GM12878 (cell line): ENCODE data around the gene ACVR1. TPM values are rescaled to one million over a fixed set of nuclear protein-coding genes. Genes with fewer than 3 reads are reported as not detected.

Source experiments
- ATAC-seq: fragments of 200-7000 bp; cut with Tn5 transposase; 3 replicates; pipeline ENCODE4 v1.9.1; 2020; ENCODE audit warnings: mild to moderate bottlenecking, moderate library complexity
- BruUV-seq: library from RNA; stranded (reverse); fragments of 400-500 nt; replicated peaks from 2 replicates; lab custom pipeline; 2021; lab: Mats Ljungman, UMichigan
- CTCF ChIA-PET: fragments of 300-600 bp; sonication (Branson Sonifier 250); formaldehyde crosslinking; extraction: SDS; loops from one replicate; lab custom pipeline; 2021; ENCODE audit warnings: inconsistent platforms; lab: Yijun Ruan, JAX
- POLR2A ChIA-PET: fragments of 350-600 bp; formaldehyde crosslinking; extraction: SDS; loops from one replicate; lab custom pipeline; 2021; ENCODE audit warnings: inconsistent platforms; lab: Charles Lee
- RAD21 ChIA-PET: fragments of 300-600 bp; sonication (Branson Sonifier 250); formaldehyde crosslinking; loops from one replicate; lab custom pipeline; 2023; ENCODE audit warnings: antibody characterized with exemption; ENCODE audit not compliant: unreplicated experiment; lab: Charles Lee
- SMC1A ChIA-PET: fragments of 300-600 bp; sonication (Branson Sonifier 250); formaldehyde crosslinking; loops from one replicate; lab custom pipeline; 2023; ENCODE audit not compliant: unreplicated experiment, uncharacterized antibody; lab: Charles Lee
- DNase-seq: peaks from one replicate; pipeline ENCODE4 v3.0.0-alpha.2; 2011; ENCODE audit warnings: low read depth, low spot score
- FAIRE-seq: peaks from 3 replicates; lab custom pipeline; 2011; peaks lifted over from hg19 to GRCh38; lab: Jason Lieb, UNC
- H2AFZ ChIP-seq: 2 replicates; pipeline ENCODE4 v1.6.0; 2011; ENCODE audit warnings: low read depth, low read length, control low read depth; ENCODE audit not compliant: control insufficient read depth
- H3K27ac ChIP-seq: 2 replicates; pipeline ENCODE4 v1.5.1; 2011; ENCODE audit warnings: control low read depth; ENCODE audit not compliant: control insufficient read depth, insufficient read depth
- H3K27me3 ChIP-seq, 2 experiments: replicated peaks in 1 of 2; 2 replicates each; pipeline versions ENCODE4 v1.6.0 to v1.6.1; 2011; ENCODE audit warnings: low read length in 1 of 2; ENCODE audit not compliant: control insufficient read depth in 2 of 2, insufficient read depth in 2 of 2
- H3K36me3 ChIP-seq, 2 experiments: 2 replicates each; pipeline ENCODE4 v1.5.1; 2011; ENCODE audit warnings: low read length in 1 of 2; ENCODE audit not compliant: control insufficient read depth in 2 of 2, insufficient read depth in 2 of 2
- H3K4me1 ChIP-seq: 2 replicates; pipeline ENCODE4 v1.6.1; 2011; ENCODE audit warnings: mild to moderate bottlenecking, low read length, moderate library complexity, mixed read lengths; ENCODE audit not compliant: control insufficient read depth, insufficient read depth
- H3K4me2 ChIP-seq: 2 replicates; pipeline ENCODE4 v1.6.0; 2011; ENCODE audit warnings: control low read depth; ENCODE audit not compliant: control insufficient read depth, insufficient read depth
- H3K4me3 ChIP-seq: fragments of 200-600 bp; sonication (generic); 2 replicates; pipeline ENCODE4 v1.5.1; 2016
- H3K79me2 ChIP-seq: 2 replicates; pipeline ENCODE4 v1.6.0; 2011; ENCODE audit warnings: low read length; ENCODE audit not compliant: control insufficient read depth, insufficient read depth
- H3K9ac ChIP-seq: 2 replicates; pipeline ENCODE4 v1.8.0; 2011; ENCODE audit warnings: low read length, control low read depth, mixed read lengths; ENCODE audit not compliant: control insufficient read depth, insufficient read depth
- H3K9me3 ChIP-seq: replicated peaks from 3 replicates; pipeline ENCODE4 v1.5.1; 2011; ENCODE audit warnings: mild to moderate bottlenecking, low read length; ENCODE audit not compliant: control insufficient read depth, insufficient read depth
- H4K20me1 ChIP-seq: 2 replicates; pipeline ENCODE4 v1.6.0; 2011; ENCODE audit not compliant: control insufficient read depth, insufficient read depth
- ATF7 ChIP-seq: fragments of 450-650 bp; IDR thresholded peaks from 2 replicates; pipeline ENCODE4 v1.6.1; 2016; ENCODE audit warnings: low read depth, mild to moderate bottlenecking
- BCLAF1 ChIP-seq: fragments of 450-650 bp; IDR thresholded peaks from 2 replicates; pipeline ENCODE4 v1.6.1; 2017; ENCODE audit warnings: antibody characterized with exemption, mild to moderate bottlenecking, moderate library complexity
- CEBPB ChIP-seq, 2 experiments: fragments of 150-350 bp in 1 of 2; IDR thresholded peaks; 2 replicates each; pipeline ENCODE4 v1.6.1; 2012 to 2014; ENCODE audit warnings: low read depth in 2 of 2, low read length in 2 of 2, borderline replicate concordance in 1 of 2, inconsistent platforms in 1 of 2
- DPF2 ChIP-seq: fragments of 450-650 bp; IDR thresholded peaks from 2 replicates; pipeline ENCODE4 v1.6.1; 2017; ENCODE audit warnings: mild to moderate bottlenecking
- E4F1 ChIP-seq: fragments of 450-650 bp; IDR thresholded peaks from 2 replicates; pipeline ENCODE4 v1.6.1; 2018; ENCODE audit warnings: borderline replicate concordance, mild to moderate bottlenecking; ENCODE audit not compliant: partially characterized antibody
- HDGF ChIP-seq: fragments of 450-650 bp; IDR thresholded peaks from 2 replicates; pipeline ENCODE4 v1.6.1; 2016; ENCODE audit warnings: antibody characterized with exemption
- NFYB ChIP-seq: IDR thresholded peaks from 2 replicates; pipeline ENCODE4 v1.6.1; 2011; ENCODE audit warnings: low read depth, mild to moderate bottlenecking, low read length, improper control_type of control experiment, moderate library complexity; ENCODE audit not compliant: insufficient read depth
- POLR2AphosphoS2 ChIP-seq: IDR thresholded peaks from 2 replicates; pipeline ENCODE4 v1.6.1; 2011; ENCODE audit warnings: low read depth, mild to moderate bottlenecking, low read length, improper control_type of control experiment, moderate library complexity
- SIX5 ChIP-seq: IDR thresholded peaks from 2 replicates; pipeline ENCODE4 v1.6.1; 2011; ENCODE audit warnings: mild to moderate bottlenecking, low read depth, low read length, moderate library complexity; ENCODE audit not compliant: severe bottlenecking
- SP1 ChIP-seq: IDR thresholded peaks from one replicate; pipeline ENCODE4 v1.6.1; 2011; ENCODE audit warnings: low read depth, low read length
- TAF1 ChIP-seq: IDR thresholded peaks from 2 replicates; pipeline ENCODE4 v1.6.1; 2011; ENCODE audit warnings: mild to moderate bottlenecking, low read depth, low read length, borderline replicate concordance
- TCF12 ChIP-seq: IDR thresholded peaks from 2 replicates; pipeline ENCODE4 v1.6.1; 2011; ENCODE audit warnings: low read depth, mild to moderate bottlenecking, low read length
- ZNF384 ChIP-seq: IDR thresholded peaks from 2 replicates; pipeline ENCODE4 v1.6.1; 2012; ENCODE audit warnings: low read depth, mild to moderate bottlenecking, low read length, improper control_type of control experiment, borderline replicate concordance
- WGBS: methylation state at CpG from one replicate; pipeline ENCODE4 v1.1.6; 2016; ENCODE audit warnings: low lambda C conversion rate; ENCODE audit not compliant: insufficient replicate concordance, insufficient coverage; ENCODE audit errors: missing lambda C conversion rate; 5-methylcytosine and 5-hydroxymethylcytosine counted together
- in situ Hi-C: fragments of 300-500 bp; cut with MboI; formaldehyde crosslinking; loops from 9 replicates; pipeline ENCODE4 v1.14.3; 2018; ENCODE audit warnings: mixed read lengths
- intact Hi-C: fragments of 100-400 bp; cut with micrococcal nuclease; formaldehyde crosslinking; loops from one replicate; pipeline ENCODE4 v1.14.2; 2022; ENCODE audit not compliant: unreplicated experiment
- polyA plus RNA-seq, 11 experiments: library from polyadenylated mRNA; depleted of rRNA in 4 of 11; unstranded in 6 of 11; stranded (reverse) in 5 of 11; fragments of >200 nt; fragmentation: Nextera tagmentation in 4 of 11; fragmentation: Illumina TruSeq in 1 of 11; extraction: Ambion mirVana in 4 of 11; extraction: Trizol in 1 of 11; gene quantifications; 1 replicate in 1 of 11; 2 replicates in 10 of 11; pipeline versions ENCODE4 v1.2.1 to v1.2.3, GENCODE V29; 2011 to 2016; ENCODE audit warnings: inconsistent platforms in 2 of 11, missing spikeins in 2 of 11, low read depth in 1 of 11
- total RNA-seq, 4 experiments: library from RNA; depleted of rRNA in 3 of 4; stranded (reverse); fragments of >200 nt in 3 of 4; fragmentation: Illumina TruSeq in 1 of 4; extraction: Trizol in 1 of 4; gene quantifications; 2 replicates each; pipeline versions ENCODE4 v1.2.1 to v1.2.3, GENCODE V29; 2013 to 2021
- TF ChIP-seq, protein P1 (sequence below): fragments of 450-650 bp; IDR thresholded peaks from 2 replicates; pipeline ENCODE4 v1.6.1; 2017; ENCODE audit warnings: low read depth, mild to moderate bottlenecking, moderate library complexity
- TF ChIP-seq, protein P2 (sequence below): fragments of 150-350 bp; IDR thresholded peaks from 2 replicates; pipeline ENCODE4 v1.6.1; 2016; ENCODE audit warnings: low read depth, low read length

ACVR1 gene
- total and polyA plus RNA-seq, 10 of the 15 experiments (the other 5 are each of a cell fraction or from before 2014, with no cell fraction given): 0.06 to 0.24 (median 0.14) TPM; not detected in 4

DNA sequence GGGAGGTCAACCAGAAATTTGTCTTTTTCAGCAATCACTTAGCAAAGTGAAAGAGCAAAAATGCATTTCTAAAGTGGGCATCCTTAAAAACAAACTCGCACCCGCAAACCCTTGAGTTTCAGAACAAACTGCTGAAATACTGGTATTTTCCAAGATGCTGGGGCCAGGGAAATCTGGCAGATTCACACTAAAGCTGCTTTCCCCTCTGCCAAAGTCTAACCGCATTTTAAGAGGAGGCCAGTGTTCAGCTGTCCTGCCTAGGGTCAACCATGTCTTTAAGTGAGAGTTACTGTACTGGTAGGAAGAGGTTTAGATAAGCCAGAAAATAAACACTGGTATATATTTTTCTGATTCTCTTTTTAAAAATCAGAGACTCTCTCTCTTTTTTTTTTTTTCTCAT, 55.9 kb downstream of the ACVR1 start:
- Histone ChIP-seq H2AFZ (no peak overlapping the region), H3K27ac (no peak overlapping the region), H3K27me3 (no peaks in the 10 kb centered on the region), H3K9me3 (no peaks in the 10 kb centered on the region), H4K20me1 (no peaks in the 10 kb centered on the region), H3K9ac (no peak overlapping the region), H3K4me1 (no peaks in the 10 kb centered on the region), H3K4me2 (no peak overlapping the region), H3K36me3 (no peaks in the 10 kb centered on the region), H3K4me3 (no peak overlapping the region), H3K79me2 (no peaks in the 10 kb centered on the region)
- BruUV-seq: no TSS peak
- RAD21 ChIA-PET: no interaction called here
- in situ Hi-C loops: no loop called here
- SMC1A ChIA-PET: no interaction called here
- intact Hi-C loops: no loop called here
- DNase-seq: no peak
- no peak for FAIRE-seq
- WGBS: 78% methylated on average over 3 of the region's 3 CpGs
- ATAC-seq: no peak
- POLR2A ChIA-PET: no interaction called here
- CTCF ChIA-PET: no interaction called here
- TF ChIP-seq POLR2AphosphoS2: no peak
- no peak for TF ChIP-seq ATF7
- TF ChIP-seq, protein P1, sequence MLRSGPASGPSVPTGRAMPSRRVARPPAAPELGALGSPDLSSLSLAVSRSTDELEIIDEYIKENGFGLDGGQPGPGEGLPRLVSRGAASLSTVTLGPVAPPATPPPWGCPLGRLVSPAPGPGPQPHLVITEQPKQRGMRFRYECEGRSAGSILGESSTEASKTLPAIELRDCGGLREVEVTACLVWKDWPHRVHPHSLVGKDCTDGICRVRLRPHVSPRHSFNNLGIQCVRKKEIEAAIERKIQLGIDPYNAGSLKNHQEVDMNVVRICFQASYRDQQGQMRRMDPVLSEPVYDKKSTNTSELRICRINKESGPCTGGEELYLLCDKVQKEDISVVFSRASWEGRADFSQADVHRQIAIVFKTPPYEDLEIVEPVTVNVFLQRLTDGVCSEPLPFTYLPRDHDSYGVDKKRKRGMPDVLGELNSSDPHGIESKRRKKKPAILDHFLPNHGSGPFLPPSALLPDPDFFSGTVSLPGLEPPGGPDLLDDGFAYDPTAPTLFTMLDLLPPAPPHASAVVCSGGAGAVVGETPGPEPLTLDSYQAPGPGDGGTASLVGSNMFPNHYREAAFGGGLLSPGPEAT: no peak
- no peak for TF ChIP-seq TCF12
- no peak for TF ChIP-seq E4F1
- no peak for TF ChIP-seq SP1
- TF ChIP-seq, protein P2, sequence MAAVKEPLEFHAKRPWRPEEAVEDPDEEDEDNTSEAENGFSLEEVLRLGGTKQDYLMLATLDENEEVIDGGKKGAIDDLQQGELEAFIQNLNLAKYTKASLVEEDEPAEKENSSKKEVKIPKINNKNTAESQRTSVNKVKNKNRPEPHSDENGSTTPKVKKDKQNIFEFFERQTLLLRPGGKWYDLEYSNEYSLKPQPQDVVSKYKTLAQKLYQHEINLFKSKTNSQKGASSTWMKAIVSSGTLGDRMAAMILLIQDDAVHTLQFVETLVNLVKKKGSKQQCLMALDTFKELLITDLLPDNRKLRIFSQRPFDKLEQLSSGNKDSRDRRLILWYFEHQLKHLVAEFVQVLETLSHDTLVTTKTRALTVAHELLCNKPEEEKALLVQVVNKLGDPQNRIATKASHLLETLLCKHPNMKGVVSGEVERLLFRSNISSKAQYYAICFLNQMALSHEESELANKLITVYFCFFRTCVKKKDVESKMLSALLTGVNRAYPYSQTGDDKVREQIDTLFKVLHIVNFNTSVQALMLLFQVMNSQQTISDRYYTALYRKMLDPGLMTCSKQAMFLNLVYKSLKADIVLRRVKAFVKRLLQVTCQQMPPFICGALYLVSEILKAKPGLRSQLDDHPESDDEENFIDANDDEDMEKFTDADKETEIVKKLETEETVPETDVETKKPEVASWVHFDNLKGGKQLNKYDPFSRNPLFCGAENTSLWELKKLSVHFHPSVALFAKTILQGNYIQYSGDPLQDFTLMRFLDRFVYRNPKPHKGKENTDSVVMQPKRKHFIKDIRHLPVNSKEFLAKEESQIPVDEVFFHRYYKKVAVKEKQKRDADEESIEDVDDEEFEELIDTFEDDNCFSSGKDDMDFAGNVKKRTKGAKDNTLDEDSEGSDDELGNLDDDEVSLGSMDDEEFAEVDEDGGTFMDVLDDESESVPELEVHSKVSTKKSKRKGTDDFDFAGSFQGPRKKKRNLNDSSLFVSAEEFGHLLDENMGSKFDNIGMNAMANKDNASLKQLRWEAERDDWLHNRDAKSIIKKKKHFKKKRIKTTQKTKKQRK: no peak
- no peak for TF ChIP-seq DPF2
- TF ChIP-seq TAF1: no peak
- no peak for TF ChIP-seq ZNF384
- TF ChIP-seq HDGF: no peak
- no peak for TF ChIP-seq BCLAF1
- TF ChIP-seq NFYB: no peak
- no peak for TF ChIP-seq CEBPB (IDR thresholded peaks at IDR 0.05; ENCODE audit: borderline replicate concordance in 1 of 2, low read depth in 2 of 2, low read length in 2 of 2)
- TF ChIP-seq SIX5: no peak
